ENCODE measurements around the gene CDK19.

Gene CDK19

DNA sequence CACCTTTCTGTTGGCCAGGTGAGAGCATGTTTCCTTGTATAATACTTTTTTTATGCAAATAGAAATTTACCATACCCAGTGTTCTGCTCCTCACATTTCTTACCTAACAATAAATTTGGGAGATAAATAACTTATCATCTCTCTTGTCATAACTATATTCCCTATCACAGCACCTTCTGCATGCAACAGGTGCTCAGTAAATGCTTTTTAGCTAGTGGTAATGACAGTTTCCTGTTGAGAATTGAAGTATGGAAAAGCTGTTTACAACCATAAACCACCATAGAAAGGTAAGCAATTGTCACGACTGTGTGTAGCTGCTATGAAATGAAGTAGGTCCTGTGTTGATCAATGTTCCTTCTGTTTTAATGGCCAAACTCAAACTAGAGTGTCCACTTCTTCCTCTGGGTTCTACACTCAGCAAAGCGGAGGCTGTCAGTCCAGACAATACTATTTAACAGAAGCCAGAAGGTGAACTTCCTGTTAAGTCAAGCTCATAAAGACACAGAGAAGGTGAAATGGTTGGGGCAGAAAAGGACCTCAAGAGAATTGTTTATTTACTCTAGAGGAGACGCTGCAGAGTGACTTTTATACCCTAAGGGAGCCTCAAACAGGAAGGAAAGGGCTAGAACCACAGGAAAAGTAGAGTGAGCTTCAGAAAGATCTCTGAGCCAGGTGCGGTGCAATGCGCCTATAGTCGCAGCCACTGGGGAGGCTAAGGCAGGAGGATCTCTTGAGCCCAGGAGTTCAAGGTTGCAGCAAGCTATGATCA is 254.8 kb downstream of the CDK19 start:
- TF ChIP-seq, protein P1, sequence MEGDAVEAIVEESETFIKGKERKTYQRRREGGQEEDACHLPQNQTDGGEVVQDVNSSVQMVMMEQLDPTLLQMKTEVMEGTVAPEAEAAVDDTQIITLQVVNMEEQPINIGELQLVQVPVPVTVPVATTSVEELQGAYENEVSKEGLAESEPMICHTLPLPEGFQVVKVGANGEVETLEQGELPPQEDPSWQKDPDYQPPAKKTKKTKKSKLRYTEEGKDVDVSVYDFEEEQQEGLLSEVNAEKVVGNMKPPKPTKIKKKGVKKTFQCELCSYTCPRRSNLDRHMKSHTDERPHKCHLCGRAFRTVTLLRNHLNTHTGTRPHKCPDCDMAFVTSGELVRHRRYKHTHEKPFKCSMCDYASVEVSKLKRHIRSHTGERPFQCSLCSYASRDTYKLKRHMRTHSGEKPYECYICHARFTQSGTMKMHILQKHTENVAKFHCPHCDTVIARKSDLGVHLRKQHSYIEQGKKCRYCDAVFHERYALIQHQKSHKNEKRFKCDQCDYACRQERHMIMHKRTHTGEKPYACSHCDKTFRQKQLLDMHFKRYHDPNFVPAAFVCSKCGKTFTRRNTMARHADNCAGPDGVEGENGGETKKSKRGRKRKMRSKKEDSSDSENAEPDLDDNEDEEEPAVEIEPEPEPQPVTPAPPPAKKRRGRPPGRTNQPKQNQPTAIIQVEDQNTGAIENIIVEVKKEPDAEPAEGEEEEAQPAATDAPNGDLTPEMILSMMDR (IDR thresholded peaks at IDR 0.05; ENCODE audit: insufficient read depth, low read depth, low read length, missing control alignments): no peak
- no peak for DNase-seq (ENCODE audit: low read depth)
- no peak overlapping the region for H3K4me3 ChIP-seq (ENCODE audit: low read length)

Data from epithelial cell of esophagus (primary cell).